Measurements from ENCODE around the gene STEAP1B.

The STEAP1B gene

DNA sequence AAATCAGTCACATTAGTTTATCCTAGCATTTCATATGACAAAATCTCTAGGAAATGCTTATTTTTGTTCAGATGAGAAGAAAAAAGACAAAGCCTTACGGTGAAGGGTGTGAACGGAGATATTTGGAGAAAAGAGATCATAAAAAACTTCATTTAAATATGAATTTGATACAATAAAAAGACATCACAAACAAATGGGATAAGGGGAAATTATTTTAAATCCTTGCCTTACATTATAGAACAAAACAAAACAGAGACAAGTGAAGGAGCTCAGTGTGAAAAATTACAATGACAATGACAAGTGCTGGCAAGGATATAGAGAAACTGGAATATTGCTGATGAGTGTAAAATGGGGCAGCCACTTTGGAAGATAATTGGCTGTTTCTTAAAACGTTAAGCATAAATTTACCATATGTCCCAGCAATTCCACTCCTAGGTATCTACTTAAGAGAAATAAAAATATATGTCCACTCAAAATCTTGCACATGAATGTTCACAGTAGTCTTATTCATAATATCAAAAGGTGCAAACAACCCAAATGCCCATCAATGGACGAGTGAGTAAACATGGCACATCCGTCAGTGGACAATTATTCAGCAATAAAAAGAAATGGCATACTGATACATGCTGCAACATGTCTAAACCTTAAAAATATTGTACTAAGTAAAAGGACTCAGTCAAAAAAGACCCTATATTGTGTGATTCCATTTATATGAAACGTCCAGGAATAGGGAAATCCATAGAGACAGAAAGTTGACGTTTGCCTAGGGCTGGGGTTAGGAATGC, 77.0 kb downstream of the STEAP1B start:
- DNase-seq (ENCODE audit: low read depth): peak; percentile 58
- TF ChIP-seq, protein P1, sequence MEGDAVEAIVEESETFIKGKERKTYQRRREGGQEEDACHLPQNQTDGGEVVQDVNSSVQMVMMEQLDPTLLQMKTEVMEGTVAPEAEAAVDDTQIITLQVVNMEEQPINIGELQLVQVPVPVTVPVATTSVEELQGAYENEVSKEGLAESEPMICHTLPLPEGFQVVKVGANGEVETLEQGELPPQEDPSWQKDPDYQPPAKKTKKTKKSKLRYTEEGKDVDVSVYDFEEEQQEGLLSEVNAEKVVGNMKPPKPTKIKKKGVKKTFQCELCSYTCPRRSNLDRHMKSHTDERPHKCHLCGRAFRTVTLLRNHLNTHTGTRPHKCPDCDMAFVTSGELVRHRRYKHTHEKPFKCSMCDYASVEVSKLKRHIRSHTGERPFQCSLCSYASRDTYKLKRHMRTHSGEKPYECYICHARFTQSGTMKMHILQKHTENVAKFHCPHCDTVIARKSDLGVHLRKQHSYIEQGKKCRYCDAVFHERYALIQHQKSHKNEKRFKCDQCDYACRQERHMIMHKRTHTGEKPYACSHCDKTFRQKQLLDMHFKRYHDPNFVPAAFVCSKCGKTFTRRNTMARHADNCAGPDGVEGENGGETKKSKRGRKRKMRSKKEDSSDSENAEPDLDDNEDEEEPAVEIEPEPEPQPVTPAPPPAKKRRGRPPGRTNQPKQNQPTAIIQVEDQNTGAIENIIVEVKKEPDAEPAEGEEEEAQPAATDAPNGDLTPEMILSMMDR (IDR thresholded peaks at IDR 0.05; ENCODE audit: insufficient read depth, low read depth, low read length, missing control alignments): no peak

DNA sequence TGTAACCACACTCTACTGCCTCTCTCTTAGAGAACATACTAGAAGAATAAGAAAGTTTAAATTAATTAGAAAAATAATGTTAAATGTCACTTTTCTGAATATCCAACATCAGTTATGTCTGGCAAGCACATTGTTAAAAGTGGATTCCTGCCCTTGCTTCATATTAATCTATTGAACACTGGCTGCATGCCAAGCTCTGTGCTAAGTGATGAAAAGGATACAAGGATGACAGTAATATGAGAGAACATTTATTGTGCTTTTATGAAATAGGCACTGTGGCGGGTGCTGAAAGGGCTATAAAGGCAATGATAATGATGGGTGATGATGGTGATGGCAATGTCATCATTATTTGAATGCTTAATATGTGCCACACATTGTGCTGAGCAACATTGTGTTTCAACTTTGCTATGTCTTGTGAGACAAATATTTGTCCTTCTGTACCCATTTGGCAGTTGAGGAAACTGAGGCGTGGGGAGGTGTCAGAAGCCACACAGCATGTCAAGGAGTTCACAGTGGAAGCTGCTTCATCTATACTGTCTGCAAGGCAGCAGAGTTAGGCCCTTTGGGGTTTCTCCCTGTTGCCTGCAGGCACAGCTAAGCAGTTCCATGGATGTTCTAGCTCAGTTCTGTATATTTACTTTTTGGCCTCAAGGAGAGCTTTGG, 78.9 kb downstream of the STEAP1B start:
- TF ChIP-seq, protein P1 (IDR thresholded peaks at IDR 0.05; ENCODE audit: insufficient read depth, low read depth, low read length, missing control alignments): no peak
- DNase-seq (ENCODE audit: low read depth): no peak
- H3K4me3 ChIP-seq (ENCODE audit: low read length): no peak overlapping the region

More for the DNA sequence above, 77.0 kb downstream of the STEAP1B start:
- no peak overlapping the region for H3K4me3 ChIP-seq (ENCODE audit: low read length)

DNA sequence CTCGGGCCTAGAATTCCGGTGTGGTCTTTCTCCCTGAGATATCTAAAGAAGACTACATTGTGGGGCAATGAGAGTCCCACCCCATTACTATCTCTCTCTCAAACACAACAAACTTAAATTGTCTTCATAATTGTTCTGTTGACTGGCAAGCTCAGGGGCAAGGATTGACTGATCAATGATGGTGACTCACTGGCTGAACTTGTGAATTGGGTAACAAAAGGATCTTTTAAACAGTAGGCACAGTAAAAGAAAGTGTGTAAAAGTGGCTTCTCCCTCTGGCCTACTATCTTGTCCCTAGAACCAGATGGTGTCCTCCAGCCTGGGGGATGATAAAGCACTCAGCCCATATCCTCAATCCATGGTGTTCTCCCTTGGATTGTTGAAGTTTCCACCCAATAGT, 80.0 kb downstream of the STEAP1B start:
- TF ChIP-seq, protein P1 (IDR thresholded peaks at IDR 0.05; ENCODE audit: insufficient read depth, low read depth, low read length, missing control alignments): no peak
- no peak for DNase-seq (ENCODE audit: low read depth)
- H3K4me3 ChIP-seq (ENCODE audit: low read length): no peak overlapping the region

DNA sequence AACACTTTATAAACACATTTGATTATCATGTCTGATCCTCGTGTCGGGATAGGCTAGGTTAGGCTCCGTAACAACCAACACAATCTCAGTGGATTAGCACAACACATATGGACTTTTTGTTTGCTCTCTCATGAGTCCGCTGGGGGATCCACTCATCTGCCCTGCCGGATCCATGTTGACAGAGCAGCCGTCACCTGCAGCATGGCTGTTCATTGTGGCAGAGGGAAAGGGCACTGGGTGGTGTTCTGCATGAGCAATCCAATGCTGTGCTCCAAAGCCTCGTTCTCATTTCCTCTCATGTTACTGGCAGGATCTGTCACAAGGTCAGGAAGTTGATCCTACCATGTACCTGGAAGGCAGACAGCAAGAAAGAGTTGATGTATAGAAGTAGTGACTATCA, 80.5 kb downstream of the STEAP1B start:
- TF ChIP-seq, protein P1 (IDR thresholded peaks at IDR 0.05; ENCODE audit: insufficient read depth, low read depth, low read length, missing control alignments): no peak
- DNase-seq (ENCODE audit: low read depth): no peak
- no peak overlapping the region for H3K4me3 ChIP-seq (ENCODE audit: low read length)

DNA sequence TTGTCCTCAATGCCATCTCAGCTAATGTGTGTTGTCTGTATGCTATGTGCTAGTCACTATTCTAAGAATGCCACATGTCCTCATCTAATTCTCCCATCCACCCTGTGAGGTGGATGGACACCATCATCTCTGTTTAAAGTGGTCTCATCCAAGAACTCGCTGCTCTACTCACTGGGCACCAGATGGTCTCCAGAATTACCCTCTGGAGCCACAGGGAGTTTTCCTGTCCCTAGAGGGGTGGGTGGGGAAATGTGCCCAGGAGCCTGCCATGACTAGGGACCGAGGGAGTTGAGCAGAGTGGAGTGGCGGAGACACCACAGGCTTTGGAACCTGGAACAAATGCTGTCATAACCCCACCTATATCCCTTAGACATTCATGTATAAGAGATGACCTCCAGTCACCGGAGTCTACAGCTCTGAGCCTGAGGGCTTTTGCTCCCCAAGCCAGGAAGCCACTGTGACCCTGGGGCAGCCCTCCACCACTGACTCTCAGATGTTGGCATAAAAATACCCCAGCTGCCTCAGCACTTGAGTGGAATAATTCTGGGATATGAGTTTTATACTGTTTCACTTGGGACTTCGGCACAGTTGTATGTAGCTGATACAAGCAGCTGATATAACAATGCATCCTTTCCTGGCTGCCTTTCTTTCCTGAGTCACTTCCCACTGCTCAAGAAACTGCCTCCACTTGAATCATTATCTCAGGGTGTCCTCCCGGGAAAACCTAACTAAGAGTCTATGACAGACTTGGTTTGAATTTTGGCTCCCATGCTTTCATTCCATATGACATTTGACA, 81.5 kb downstream of the STEAP1B start:
- TF ChIP-seq, protein P1 (IDR thresholded peaks at IDR 0.05; ENCODE audit: insufficient read depth, low read depth, low read length, missing control alignments): no peak
- H3K4me3 ChIP-seq (ENCODE audit: low read length): no peak overlapping the region
- no peak for DNase-seq (ENCODE audit: low read depth)

DNA sequence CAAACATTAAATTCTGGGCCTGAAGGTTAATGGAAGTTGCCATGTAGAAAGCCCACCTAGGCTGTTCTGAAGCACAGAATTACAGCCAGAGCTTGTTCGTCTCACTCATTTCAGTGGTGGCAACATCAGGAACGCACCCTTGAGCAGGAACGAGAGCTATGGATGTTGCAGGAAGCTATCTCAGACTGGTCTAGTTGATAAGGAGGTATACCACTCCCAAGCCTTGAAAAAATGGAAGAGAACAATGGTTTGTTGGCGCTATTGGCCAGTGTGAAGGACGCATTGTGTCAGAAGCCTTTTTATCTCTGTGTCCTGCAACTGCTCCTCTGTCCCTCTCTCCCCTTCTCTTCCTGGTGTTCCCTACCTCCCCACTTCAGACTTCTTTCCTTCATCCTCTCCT, 82.1 kb downstream of the STEAP1B start:
- DNase-seq (ENCODE audit: low read depth): no peak
- TF ChIP-seq, protein P1 (IDR thresholded peaks at IDR 0.05; ENCODE audit: insufficient read depth, low read depth, low read length, missing control alignments): no peak

More for the DNA sequence above, 82.1 kb downstream of the STEAP1B start:
- no peak overlapping the region for H3K4me3 ChIP-seq (ENCODE audit: low read length)

Measured in epithelial cell of esophagus (primary cell).